HPDE6-E6E7 (cell line): ENCODE measurements around the gene NDRG4.

ENCODE experiments used
- DNase-seq: peaks from one replicate; pipeline ENCODE4 v3.0.0; 2011; ENCODE audit warnings: missing footprints; ENCODE audit errors: extremely low spot score

NDRG4 gene, protein sequence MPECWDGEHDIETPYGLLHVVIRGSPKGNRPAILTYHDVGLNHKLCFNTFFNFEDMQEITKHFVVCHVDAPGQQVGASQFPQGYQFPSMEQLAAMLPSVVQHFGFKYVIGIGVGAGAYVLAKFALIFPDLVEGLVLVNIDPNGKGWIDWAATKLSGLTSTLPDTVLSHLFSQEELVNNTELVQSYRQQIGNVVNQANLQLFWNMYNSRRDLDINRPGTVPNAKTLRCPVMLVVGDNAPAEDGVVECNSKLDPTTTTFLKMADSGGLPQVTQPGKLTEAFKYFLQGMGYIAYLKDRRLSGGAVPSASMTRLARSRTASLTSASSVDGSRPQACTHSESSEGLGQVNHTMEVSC

DNA sequence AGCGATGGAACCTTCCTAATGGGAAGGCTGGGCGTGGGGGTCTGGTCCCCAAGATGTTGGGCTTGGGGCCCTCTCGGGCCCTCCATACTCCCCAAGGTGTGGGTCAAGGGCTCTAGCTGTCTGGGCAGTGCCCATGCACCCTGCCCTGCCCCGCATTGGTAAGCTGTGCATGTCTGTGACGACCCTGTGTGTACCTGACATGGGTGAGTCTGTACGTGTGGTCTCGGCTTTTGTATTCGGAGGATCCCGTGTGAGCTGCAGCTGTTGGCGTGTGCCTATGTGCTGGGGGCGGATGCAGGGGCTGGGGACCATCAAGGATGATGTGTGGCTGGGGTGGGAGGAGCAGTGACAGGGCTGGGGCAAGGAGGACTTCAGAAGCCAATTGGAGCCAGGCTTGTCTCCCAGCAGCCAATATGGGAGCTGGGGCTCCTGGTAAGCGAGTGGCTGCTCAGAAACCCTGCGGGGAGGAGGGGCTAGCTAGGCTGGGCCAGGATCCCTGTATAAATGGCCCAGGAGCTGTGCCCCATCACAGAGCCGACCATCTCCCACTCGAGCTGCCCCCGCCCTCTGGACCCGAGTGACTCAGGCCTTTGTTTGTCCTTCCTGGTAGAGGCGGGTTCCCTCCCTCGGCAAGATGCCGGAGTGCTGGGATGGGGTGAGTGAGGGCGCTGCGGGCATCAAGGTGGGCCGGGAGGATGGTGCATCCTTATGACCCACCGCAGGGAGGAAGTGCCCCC lies at the start of gene NDRG4:
Gene NDRG4 (plus strand): TSS at position 529 of the 737 bp plus-strand sequence. CDS start 106 bp downstream, at position 635.
- DNase-seq, result peak; percentile 84

DNA sequence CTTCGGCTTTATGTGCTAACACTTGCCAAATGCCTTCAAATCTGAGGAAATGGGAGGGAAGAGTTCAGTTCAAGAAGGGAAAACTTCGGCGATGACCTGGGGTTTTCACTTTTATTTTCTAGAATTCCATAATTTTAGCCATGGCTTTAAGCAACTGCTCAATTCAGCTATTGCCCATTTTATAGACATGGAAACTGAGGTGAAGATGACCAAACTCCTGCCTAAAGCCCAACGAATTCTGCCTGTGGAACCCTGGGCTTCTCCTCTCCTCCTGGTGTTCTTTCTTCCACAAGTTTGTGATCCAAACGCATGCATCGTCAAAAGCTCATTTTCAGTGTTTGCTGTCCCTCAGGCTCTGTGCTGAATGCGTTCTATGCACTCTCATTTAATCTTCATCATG lies 49.4 kb upstream of the NDRG4 start:
- no peak for DNase-seq

DNA sequence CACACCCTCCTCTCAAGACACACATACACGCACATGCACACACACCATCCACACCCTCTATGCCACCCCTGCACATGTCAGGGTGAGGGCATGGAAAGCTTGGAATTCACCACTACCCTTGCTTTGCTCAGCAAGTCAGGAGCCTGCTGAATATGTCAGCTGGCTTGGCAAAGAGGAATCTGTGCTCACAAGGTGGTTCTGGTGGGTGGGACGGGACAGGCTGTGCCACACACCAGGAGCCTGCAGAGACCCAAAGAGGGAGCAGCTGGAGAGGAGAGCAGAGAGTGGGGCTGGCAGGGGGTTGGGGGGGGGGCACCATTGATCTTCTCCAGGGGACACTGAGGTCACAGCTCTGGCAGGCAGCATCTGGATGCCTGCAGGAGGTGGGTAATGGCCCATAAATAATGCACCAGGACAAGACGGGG lies 48.7 kb upstream of the NDRG4 start:
- no peak for DNase-seq

DNA sequence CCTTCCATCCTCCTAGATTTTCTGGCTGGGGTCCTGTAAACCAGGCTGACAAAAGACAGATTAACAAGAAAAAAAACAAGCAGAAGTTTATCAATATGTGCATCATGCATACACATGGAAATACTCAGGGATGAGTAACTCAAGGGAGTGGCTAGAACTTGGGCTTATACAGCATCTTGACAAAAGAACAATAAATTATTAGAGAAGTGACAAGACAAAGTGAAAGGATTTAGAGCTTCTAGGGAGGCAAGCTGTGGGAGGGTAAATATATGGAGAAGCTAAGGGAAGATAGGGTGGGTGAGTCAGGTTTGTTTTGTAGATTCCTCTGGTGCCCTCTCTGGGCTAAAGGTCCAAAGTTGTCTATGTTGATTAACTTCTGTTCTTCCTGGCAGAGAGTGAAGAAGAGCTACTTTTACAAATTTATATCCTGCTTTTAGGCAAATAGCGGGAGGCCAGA lies 48.0 kb upstream of the NDRG4 start:
- DNase-seq, result peak; percentile 23

DNA sequence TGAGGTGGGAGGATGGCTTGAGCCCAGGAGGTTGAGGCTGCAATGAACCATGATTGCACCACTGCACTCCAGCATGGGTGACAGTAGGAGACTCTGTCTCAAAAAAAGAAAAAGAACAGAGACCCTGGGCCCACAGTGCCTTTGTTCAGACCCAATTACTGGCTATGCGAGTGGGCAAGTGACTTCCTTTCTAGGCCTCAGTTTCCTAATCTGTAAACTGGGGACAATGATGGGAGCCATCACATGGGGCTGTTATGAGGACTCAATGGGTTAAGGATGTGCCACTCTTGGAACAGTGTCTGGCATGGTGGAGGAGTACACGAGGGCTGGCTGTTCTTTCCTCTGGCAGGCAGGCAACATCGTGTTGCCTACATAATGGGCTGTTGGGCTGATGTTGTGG lies 47.3 kb upstream of the NDRG4 start:
- no peak for DNase-seq

DNA sequence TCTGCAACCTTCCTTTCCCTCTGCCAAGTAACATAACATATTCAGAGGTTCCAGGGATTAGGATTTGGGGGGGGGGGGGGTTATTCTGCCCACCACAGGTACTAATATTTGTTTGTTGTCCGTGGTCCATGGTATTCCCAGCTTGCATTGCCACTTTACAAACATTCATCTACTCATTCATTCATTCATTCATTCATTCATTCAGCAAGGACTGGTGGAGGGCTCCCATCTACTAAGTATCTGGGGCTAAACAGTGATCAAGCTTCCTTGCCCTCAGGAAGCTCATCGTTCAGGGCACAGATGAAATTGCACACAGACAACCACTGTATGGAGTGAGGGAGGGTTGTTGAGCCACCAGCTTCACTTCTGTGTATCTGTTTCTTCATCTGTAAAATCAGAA lies 45.8 kb upstream of the NDRG4 start:
- no peak for DNase-seq

DNA sequence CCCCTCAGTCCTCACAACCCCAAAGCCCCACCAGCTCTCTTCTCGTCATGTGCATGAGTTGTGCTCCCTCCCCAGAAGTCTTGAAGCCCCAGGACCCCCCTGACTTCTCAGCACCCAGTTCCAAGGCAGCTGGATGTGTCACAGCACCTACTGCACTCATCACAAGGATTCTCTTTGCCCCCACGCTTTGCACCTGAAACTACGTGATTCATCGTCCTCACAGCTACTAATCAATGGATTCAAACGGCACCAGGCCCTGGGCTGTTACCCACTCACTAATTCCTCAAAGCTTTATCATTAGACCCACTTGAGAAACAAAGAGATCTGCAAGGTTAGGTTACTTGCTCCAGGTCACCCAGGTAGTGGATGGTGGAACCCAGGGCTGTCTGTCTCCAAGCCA lies 45.1 kb upstream of the NDRG4 start:
- DNase-seq, result no peak

DNA sequence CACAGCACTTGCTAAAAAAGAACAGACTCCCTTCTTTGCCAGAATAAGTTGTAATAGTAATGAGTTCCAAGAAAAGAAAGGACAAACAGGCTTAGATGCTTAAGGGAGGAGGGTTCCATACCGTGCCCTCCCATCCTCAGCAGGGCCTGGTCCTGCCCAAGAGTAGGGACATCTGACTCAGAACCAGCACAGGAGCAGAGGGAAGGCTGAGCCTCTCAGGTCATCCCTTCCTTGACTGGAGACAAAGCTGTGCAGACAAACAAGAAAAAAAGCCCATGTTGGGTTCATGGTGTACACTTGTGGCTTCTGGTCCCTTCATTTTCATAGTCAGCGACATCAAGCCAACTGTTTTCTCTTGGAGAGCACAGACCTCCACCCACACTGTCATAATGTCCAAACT lies 44.2 kb upstream of the NDRG4 start:
- no peak for DNase-seq

DNA sequence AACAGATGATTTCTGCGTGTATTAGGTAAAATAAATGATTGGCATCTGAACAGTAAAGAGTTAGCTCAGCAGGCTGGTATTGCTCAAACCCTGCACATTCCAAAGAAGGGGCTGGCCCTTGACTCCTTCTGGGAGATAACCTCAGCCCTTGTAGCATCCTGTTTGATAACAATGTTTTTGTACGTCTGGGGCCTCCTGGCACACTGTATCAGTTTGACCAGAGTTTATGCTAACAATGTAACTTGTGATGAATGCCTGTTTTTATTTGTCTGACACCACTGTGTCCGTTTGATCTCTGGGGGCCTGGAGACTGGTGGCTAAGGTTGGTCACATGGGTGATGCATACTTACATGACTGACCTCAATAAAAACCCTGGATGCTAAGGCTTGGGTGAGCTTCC lies 43.8 kb upstream of the NDRG4 start:
- DNase-seq, result no peak

DNA sequence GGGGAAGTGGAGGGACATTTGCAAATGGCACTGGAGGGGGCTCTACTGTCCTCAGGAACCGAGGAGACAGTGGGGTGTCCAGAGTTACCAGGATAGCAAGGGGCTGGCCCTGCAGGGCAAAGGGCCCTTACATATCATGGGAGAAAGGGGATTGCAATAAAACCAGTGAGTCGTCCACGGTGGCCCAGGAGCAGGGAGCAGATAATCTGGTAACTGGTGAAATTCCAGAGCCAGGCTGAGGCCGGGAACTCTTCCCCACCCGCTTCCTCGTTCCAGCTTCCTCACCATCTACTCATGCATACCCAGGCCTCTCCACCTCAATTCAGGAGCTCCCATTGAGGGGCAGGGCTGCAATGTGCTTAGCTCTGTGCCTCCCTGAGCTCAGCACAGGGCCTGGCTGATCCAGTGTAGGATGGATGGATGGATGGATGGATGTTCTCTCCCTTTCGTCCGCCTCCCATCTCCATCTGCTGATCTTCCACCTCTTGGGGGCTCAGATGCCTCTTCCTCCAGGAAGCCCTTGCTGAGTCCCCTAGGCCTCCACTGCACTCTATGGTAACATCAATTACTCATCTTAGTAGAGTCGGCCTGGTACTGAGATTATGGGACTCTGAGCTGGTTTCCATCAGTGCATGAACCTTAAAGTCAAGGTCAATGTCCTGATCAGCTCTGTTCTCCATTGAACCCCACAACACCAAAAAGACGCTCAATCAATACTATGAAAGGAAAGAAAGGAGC lies 41.2 kb upstream of the NDRG4 start:
- no peak for DNase-seq

DNA sequence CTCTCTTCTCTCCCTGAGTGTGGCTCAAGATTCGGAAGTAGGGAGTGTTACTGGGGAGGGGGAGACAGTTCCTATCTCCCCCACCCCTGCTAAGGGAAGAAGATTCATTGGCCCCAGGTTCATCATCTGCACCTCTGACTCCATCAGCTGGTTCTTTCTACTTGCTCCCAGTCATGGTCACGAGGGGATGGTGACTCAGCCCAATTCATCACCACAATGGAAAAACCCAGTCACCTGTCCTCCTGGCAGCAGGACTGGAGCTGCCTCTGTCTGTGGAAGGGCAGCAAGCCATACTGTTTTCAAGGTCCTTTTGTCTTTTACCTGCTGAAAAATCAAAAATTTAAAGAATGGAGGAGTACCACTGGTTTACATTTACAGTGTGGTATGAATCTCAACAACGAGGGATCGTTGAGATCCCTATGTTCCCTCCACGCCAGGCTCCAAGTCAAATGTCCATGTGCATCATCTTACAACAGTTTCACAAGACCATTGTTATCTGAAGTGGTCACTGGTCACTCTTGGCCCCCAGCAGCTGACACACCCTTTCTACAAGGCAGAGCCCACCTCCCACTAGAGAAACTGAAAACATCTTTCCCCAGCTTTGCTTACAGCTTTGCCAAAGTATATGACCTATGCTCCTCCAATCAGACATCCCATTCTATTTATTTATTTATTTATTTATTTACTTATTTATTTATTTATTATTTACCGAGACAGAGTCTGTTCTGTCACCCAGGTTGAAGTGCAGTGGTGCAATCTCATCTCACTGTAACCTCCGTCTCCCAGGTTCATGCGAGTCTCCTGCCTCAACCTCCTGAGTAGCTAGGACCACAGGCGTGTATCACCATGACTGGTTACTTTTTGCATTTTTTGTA lies 40.4 kb upstream of the NDRG4 start:
- peak; percentile 84 for DNase-seq

DNA sequence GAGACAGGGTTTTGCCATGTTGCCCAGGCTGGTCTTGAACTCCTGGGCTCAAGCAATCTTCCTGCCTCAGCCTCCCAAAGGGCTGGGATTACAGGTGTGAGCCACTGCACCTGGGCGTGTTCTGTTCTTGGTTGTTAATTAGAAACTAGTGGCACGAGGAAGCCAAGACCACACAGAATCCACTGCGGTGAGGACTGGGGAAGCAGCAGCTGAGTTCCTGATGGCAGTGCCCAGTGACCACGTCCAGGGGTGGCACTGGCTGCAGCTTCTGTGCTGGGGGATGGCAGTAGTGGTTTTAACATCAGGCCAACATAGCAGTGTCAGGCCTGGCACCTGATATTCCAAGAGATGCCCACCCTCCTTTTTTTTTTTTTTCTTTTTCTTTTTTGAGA lies 39.7 kb upstream of the NDRG4 start:
- no peak for DNase-seq

DNA sequence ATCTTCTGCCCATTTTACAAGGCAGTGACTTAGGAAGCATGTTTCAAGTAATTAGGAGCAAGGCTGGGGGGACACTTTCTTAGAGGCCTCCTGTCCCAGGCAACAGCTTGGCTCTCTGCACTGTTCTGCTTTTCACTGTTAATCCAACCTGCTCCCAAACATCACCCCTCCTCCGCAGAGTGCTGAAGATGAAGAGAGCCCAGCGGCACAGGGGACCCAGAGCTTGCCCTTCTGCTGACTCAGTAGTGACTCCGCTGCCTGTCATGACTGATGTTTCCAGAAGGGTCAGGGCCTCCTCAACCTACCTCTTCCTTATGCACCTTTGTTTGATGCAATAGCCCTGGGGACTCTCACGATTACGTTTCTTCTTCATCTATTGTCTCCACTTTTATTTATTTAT lies 38.9 kb upstream of the NDRG4 start:
- DNase-seq, result peak; percentile 74

DNA sequence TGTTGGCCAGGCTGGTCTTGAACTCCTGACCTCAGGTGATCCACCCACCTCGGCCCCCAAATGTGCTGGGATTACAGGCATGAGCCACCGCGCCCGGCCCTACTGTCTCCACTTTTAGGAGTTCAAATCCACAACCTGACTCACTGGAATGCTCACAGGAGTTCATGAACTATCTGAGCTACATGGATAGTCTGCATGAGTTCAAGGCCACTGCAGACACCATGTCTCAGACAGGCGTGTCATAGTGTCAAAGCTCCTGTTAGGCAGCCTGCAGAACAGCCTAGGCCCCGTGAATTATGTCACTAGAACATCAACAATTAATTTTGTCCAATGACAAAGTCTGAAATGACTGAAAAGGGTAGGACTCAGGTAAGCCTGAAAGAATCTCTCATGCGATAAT lies 38.3 kb upstream of the NDRG4 start:
- no peak for DNase-seq

DNA sequence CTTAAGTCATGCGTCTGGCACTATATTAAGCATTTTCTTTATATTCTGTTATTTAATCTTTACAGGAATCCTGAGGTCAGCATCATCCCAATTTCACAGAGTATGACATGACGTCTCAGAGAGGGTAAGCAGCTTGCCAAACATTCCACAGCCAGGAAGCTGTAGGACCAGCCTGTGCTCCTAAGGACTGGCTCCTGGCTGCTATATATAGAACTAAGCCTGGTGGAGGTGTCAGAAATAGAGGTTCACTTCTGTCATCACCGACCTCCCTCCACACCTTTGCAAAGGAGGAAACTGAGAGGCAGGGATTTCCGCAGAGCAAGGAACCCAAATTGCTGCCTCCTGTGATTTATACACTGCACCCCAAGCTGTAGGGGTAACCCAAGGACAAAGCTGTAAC lies 37.9 kb upstream of the NDRG4 start:
- no peak for DNase-seq

DNA sequence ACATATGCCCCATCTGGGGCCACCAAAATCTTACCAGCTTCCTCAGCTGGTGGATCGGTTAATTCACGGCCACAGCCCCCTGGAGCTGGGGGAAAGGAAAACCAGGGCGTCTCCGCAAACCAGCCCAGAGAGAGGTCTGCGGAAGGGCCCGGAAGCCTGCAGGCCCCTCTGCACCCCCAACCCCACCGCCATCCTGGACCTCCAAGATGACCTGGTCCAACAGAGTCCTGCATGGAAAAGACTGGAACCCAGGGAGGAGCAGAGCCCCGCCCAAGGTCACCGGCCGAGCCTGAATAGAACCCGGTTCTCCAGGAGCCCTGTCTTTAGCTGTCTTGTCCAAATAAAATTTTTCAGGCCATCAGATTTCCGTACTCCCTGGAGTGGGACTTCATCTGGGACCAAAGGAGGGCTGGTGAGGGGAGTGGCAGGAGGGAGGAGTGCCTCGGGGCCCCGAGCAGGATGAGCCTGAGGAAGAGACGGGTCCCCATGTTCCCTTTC lies 37.4 kb upstream of the NDRG4 start:
- DNase-seq, result no peak

DNA sequence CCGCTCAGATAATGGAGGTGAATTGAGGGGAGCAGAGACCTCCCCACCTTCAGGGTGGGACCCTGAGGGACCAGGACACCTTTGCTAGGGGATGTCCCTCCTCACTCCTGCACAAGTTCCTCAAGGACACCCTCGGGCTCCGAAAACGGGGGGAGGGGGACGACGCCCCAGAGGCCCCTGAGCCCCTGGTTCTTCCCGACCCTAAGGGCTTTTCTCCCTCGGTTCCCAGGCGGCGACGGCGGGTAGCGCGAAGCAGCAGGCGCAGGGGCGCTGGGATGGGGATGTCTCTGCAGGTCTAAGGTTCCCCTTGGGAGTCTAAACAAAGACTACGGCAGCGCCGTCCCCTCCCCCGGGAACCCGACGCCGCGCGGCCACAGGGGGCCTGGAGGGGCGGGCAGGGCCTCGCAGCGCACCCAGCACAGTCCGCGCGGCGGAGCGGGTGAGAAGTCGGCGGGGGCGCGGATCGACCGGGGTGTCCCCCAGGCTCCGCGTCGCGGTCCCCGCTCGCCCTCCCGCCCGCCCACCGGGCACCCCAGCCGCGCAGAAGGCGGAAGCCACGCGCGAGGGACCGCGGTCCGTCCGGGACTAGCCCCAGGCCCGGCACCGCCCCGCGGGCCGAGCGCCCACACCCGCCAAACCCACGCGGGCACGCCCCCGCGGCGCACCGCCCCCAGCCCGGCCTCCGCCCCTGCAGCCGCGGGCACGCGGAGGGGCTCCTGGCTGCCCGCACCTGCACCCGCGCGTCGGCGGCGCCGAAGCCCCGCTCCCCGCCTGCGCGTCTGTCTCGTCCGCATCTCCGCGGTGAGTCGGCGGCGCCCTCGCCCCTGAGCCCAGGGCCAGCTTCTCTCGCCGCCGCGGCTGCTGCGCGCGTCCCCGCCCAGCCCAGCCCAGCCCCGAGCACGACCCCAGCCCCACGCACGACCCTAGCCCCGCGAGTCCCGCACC lies 36.7 kb upstream of the NDRG4 start:
- DNase-seq, result no peak

DNA sequence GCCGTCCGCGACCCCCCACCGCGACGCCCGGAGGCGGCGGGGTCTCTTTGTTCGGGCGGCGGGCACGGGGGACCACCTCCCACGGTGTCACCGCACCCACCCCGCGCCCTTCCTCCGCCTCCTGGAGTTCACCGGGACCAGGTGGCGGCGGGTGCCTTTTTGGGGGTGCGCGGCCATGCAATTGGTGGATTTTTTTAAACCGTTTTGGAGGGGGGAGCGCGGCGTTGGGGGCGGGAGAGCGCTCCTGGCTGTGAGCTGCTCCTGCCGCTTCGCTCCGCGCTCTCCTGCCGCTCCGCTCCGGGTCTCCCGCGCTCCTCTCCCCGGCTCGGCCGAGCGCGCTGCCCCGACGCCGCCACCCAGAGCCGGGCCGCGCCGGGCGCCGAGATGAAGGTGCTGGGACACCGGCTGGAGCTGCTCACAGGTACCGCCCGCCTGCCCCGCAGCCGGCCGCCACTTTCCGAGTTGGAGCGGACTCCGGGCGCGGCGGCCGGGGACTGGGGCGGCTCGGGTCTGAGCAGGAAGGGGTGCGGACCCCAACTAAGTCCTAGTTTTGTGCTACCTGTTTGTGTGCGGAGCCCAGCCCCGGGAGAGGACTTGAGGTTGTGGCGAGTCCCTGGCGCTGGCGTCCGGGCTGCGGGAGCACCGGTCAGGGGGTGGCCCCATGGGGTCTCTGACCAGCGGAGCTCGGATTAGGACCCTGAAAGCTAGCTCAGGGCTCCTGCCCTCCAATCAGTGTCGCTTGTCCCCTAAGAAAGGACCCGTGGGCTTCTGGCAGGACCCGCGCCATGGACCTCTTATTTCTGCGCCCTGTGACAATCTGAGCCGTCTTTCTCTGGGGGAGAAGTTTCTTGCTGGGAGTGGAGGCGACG lies 35.7 kb upstream of the NDRG4 start:
- DNase-seq, result peak; percentile 27
